Neural crest cell (in vitro differentiated cells): Measurements from ENCODE around the gene MEGF11. TPM values are rescaled to one million over a fixed set of nuclear protein-coding genes. Genes with fewer than 3 reads are reported as not detected.
A peak's percentile ranks its signal among the peaks of the same experiment; 100 is the strongest.

Experiments used
- DNase-seq: peaks from one replicate; pipeline ENCODE4 v3.0.0; 2021; ENCODE audit warnings: low read depth, mixed read lengths, low spot score
- H3K27ac Mint-ChIP-seq: one replicate; pipeline ENCODE4 v1.8.0; 2021; ENCODE audit warnings: mild to moderate bottlenecking, mixed read lengths; ENCODE audit not compliant: unreplicated experiment
- H3K27me3 Mint-ChIP-seq: 2 replicates; pipeline ENCODE4 v1.8.0; 2021; ENCODE audit warnings: low read depth, mild to moderate bottlenecking, mixed read lengths
- H3K36me3 Mint-ChIP-seq: 2 replicates; pipeline ENCODE4 v1.8.0; 2021; ENCODE audit warnings: low read depth, mild to moderate bottlenecking, mixed read lengths
- H3K4me1 Mint-ChIP-seq: 2 replicates; pipeline ENCODE4 v1.8.0; 2021; ENCODE audit warnings: mixed read lengths
- H3K4me3 Mint-ChIP-seq: one replicate; pipeline ENCODE4 v1.8.0; 2021; ENCODE audit warnings: mild to moderate bottlenecking, mixed read lengths
- H3K9me3 Mint-ChIP-seq: 2 replicates; pipeline ENCODE4 v1.8.0; 2021; ENCODE audit warnings: mixed read lengths
- total RNA-seq: library from RNA; stranded (reverse); gene quantifications from 2 replicates; pipeline ENCODE4 v1.2.1, GENCODE V29; 2021
- TF ChIP-seq, protein P1 (sequence below): fragments of 200-600 bp; sonication (generic); conservative IDR thresholded peaks from 2 replicates; pipeline ENCODE4 v1.5.0; 2021; ENCODE audit warnings: antibody characterized with exemption, mild to moderate bottlenecking

The MEGF11 gene
- total RNA-seq, 1 donor from 2014 or later, result 0.49 TPM

DNA sequence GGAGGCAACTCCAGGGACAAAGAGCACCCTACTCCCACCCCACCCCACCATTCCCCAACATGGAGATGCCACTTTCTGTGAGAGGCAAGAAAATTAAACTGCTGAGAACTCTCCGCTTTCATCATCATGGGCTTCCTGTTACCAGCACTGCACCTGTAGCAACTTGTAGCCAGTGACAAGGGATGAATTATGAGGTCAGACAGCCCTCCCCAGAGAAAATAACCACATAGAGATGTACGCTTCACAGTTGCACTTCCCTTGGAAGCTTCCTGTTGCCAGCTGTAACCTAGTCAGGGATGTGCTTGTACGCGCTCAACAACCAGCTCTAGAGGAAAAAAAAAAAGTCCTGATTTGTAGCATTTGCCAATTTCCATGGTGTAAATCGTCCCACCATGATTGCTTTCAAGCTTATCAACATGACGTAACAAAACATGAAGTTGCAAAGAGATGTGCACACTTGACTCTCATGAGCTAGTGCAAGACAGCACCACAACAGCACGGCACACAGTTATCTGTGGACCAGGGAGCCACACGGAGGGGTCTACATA lies 238.8 kb downstream of the MEGF11 start:
- no peak for DNase-seq
- H3K36me3 Mint-ChIP-seq, result no peaks in the 10 kb centered on the region
- no peak overlapping the region for H3K4me3 Mint-ChIP-seq
- TF ChIP-seq, protein P1, sequence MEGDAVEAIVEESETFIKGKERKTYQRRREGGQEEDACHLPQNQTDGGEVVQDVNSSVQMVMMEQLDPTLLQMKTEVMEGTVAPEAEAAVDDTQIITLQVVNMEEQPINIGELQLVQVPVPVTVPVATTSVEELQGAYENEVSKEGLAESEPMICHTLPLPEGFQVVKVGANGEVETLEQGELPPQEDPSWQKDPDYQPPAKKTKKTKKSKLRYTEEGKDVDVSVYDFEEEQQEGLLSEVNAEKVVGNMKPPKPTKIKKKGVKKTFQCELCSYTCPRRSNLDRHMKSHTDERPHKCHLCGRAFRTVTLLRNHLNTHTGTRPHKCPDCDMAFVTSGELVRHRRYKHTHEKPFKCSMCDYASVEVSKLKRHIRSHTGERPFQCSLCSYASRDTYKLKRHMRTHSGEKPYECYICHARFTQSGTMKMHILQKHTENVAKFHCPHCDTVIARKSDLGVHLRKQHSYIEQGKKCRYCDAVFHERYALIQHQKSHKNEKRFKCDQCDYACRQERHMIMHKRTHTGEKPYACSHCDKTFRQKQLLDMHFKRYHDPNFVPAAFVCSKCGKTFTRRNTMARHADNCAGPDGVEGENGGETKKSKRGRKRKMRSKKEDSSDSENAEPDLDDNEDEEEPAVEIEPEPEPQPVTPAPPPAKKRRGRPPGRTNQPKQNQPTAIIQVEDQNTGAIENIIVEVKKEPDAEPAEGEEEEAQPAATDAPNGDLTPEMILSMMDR, result no peak
- H3K4me1 Mint-ChIP-seq, result no peaks in the 10 kb centered on the region
- H3K9me3 Mint-ChIP-seq, result no peaks in the 10 kb centered on the region
- H3K27me3 Mint-ChIP-seq, result peaks cover 6% of the 10 kb centered on the region
- peak overlapping the region; percentile 87 for H3K27ac Mint-ChIP-seq

- Mint-ChIP-seq H3K4me1 (no peaks in the 10 kb centered on the region), H3K27ac (peak overlapping the region; percentile 39), H3K36me3 (no peaks in the 10 kb centered on the region), H3K4me3 (no peak overlapping the region), H3K9me3 (no peaks in the 10 kb centered on the region), H3K27me3 (peaks cover 6% of the 10 kb centered on the region)
- DNase-seq, result no peak
- TF ChIP-seq, protein P1, result no peak
Observed at GRCh38 chr15:66014022-66014421, 239.5 kb downstream of the MEGF11 start.

DNA sequence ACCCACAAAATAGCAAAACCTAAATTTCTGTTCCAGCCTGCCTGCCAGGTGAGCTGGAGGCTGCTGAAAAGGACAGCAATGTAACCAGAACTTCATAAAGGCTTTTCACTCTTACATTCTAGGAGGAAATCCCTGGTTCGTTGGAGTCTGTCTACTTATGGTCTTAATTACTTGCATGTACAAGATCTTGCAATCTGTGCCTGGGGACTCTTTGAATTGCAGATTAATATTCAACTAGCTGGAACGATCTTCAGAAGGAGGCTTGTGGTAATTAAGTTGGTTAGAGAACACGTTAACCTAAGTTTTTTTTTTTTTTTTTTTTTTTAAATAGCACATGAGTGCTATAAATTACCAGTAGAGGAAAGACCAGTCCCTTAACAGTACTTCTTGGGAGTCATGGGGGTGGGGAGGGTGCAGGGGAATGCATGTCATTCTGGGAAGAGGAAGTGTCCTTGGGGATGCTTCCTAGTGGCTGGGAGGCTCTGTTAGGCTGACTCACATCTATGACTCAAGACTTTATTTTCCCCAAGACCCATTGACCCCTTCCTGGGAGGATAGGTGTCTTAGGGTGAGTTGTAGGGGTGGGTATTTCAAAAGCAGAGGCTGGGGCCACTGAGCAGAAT lies 244.5 kb downstream of the MEGF11 start:
- H3K36me3 Mint-ChIP-seq, result no peaks in the 10 kb centered on the region
- H3K4me1 Mint-ChIP-seq, result no peaks in the 10 kb centered on the region
- DNase-seq, result no peak
- H3K9me3 Mint-ChIP-seq, result no peaks in the 10 kb centered on the region
- H3K4me3 Mint-ChIP-seq, result no peak overlapping the region
- H3K27ac Mint-ChIP-seq, result no peak overlapping the region
- TF ChIP-seq, protein P1, result no peak
- peaks cover 20% of the 10 kb centered on the region for H3K27me3 Mint-ChIP-seq

DNA sequence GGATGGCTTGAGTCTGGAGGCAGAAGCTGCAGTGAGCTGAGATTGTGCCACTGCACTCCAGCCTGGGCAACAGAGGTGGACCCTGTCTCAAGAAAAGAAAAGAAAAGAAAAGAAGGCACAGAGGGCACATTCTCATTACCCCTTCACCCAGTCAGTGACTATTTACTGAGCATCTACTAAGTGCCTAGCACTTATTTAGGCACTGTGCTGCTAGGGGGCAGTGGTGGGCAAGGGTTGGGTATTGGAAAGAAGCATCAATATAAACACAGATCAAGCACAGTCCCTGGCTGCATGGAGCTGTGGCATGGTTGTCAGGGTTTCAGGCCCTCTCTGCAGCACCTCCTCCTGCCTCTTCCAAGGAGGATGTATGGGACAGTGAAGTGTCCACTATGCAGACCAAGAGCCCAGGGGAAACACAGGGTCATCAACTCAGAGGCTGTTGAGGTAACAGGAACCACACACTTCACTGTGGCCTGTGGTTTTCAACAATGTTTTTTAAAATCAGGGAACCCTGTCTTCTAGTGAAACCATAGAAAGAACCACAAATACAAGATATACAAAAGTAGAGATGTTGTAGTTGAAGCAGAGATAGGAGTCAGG lies 245.8 kb downstream of the MEGF11 start:
- no peak for DNase-seq
- Mint-ChIP-seq H3K27ac (no peak overlapping the region), H3K27me3 (peaks cover 18% of the 10 kb centered on the region), H3K4me3 (no peak overlapping the region), H3K4me1 (no peaks in the 10 kb centered on the region), H3K9me3 (no peaks in the 10 kb centered on the region), H3K36me3 (no peaks in the 10 kb centered on the region)
- TF ChIP-seq, protein P1, result no peak

DNA sequence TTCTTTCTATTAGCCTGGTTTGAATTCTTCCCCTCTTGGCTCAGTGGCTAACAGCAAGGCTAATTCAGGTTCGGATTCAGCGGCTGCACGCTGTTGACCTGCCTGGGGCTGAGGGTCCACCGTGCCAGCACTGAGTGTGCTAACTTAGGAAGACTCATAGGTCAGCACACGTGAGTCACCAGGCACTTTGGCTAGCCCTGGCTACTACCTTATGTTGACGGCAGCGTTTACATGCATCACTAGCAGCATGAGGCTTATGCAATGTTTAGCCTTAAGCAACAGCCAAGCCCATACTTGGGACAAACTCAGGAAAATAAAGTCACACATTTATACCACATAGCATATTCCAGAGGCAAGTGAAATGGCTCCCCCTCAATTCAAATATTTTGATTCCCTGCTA lies 246.6 kb downstream of the MEGF11 start:
- H3K27me3 Mint-ChIP-seq, result peaks cover 24% of the 10 kb centered on the region
- TF ChIP-seq, protein P1, result no peak
- H3K4me1 Mint-ChIP-seq, result no peaks in the 10 kb centered on the region
- H3K4me3 Mint-ChIP-seq, result no peak overlapping the region
- no peaks in the 10 kb centered on the region for H3K9me3 Mint-ChIP-seq
- H3K27ac Mint-ChIP-seq, result no peak overlapping the region
- DNase-seq, result no peak
- no peaks in the 10 kb centered on the region for H3K36me3 Mint-ChIP-seq
